Lower leg skin (tissue), 3 donors: ENCODE results near the gene EEF2.

Experiments
- CTCF ChIP-seq, 3 donors: fragments of 450-650 bp; IDR thresholded peaks; one replicate each; pipeline ENCODE4 v1.5.1; 2016; ENCODE audit warnings: antibody characterized with exemption in 3 of 3, mild to moderate bottlenecking in 3 of 3, moderate library complexity in 2 of 3
- POLR2A ChIP-seq, 2 donors: fragments of 450-650 bp; IDR thresholded peaks; one replicate each; pipeline ENCODE4 v1.6.1; 2016 to 2017; ENCODE audit warnings: antibody characterized with exemption in 2 of 2, mild to moderate bottlenecking in 1 of 2, moderate library complexity in 1 of 2

- TF ChIP-seq POLR2A (IDR thresholded peaks at IDR 0.05) (no peak), CTCF (IDR thresholded peaks at IDR 0.05) (no peak)
These were observed 31.2 kb downstream of the EEF2 start for GRCh38 chr19:3954107-3954506.
